HCT116 (cell line): Measurements from ENCODE around the gene MAGIX. TPM values are rescaled to one million over a fixed set of nuclear protein-coding genes. Genes with fewer than 3 reads are reported as not detected.

Experiments
- ATAC-seq: fragments of 200-7000 bp; cut with Tn5 transposase; 2 replicates; pipeline ENCODE4 v1.9.1; 2020; ENCODE audit warnings: mild to moderate bottlenecking, moderate library complexity
- BruUV-seq: library from RNA; stranded (reverse); fragments of 400-500 nt; replicated peaks from 2 replicates; lab custom pipeline; 2021; lab: Mats Ljungman, UMichigan
- CTCF ChIA-PET: fragments of 300-600 bp; sonication (Branson Sonifier 250); formaldehyde crosslinking; loops from one replicate; lab custom pipeline; 2021; ENCODE audit warnings: antibody characterized with exemption; lab: Charles Lee
- POLR2A ChIA-PET: fragments of 300-600, 350-600 bp; sonication (Branson Sonifier 250); formaldehyde crosslinking; loops from one replicate; lab custom pipeline; 2021; ENCODE audit warnings: antibody characterized with exemption; lab: Charles Lee
- RAD21 ChIA-PET, 2 experiments: fragments of 300-600 bp; sonication (Branson Sonifier 250); formaldehyde crosslinking; loops; one replicate each; lab custom pipeline; 2023; ENCODE audit warnings: low total read pairs in 2 of 2; ENCODE audit not compliant: uncharacterized antibody in 2 of 2, unreplicated experiment in 2 of 2, low non-redundant PET in 1 of 2; lab: Charles Lee
- DNase-seq: peaks from one replicate; pipeline ENCODE4 v3.0.0-alpha.2; 2010; ENCODE audit warnings: low read depth, low spot score
- H2AFZ ChIP-seq: fragments of 200-600 bp; shearing (Covaris generic), sonication (generic); 2 replicates; pipeline ENCODE4 v1.6.1; 2017; ENCODE audit warnings: low read depth, mixed run types, mixed read lengths, antibody characterized with exemption, low read length; ENCODE audit not compliant: poor library complexity, severe bottlenecking
- H3K27ac ChIP-seq: 2 replicates; pipeline ENCODE4 v1.5.1; 2012; ENCODE audit warnings: low read depth, low read length
- H3K27me3 ChIP-seq: fragments of 200-600 bp; sonication (generic); 2 replicates; pipeline ENCODE4 v1.6.1; 2016; ENCODE audit warnings: mixed run types, low read length, mixed read lengths; ENCODE audit not compliant: insufficient read depth
- H3K36me3 ChIP-seq, 2 experiments: fragments of 200-500 bp in 1 of 2; fragments of 200-600 bp in 1 of 2; sonication (Bioruptor generic) in 1 of 2; sonication (generic) in 1 of 2; 2 replicates each; pipeline versions ENCODE4 v1.5.1 to v1.6.1; 2014 to 2016; ENCODE audit warnings: low read length in 2 of 2, inconsistent platforms in 1 of 2, mixed read lengths in 1 of 2, mixed run types in 1 of 2; ENCODE audit not compliant: insufficient read depth in 2 of 2, control insufficient read depth in 1 of 2
- H3K4me1 ChIP-seq, 2 experiments: fragments of 200-600 bp in 1 of 2; sonication (generic) in 1 of 2; 2 replicates each; pipeline versions ENCODE4 v1.5.1 to v1.6.1; 2012 to 2017; ENCODE audit warnings: low read length in 2 of 2, inconsistent platforms in 1 of 2, mild to moderate bottlenecking in 1 of 2, mixed read lengths in 1 of 2, mixed run types in 1 of 2, moderate library complexity in 1 of 2; ENCODE audit not compliant: insufficient read depth in 2 of 2, control insufficient read depth in 1 of 2
- H3K4me2 ChIP-seq: fragments of 200-600 bp; sonication (generic); 2 replicates; pipeline ENCODE4 v1.6.1; 2017; ENCODE audit warnings: mixed run types, low read length, mixed read lengths
- H3K4me3 ChIP-seq, 2 experiments: fragments of 200-600 bp in 1 of 2; sonication (generic) in 1 of 2; replicated peaks in 1 of 2; 2 replicates each; pipeline ENCODE4 v1.5.1; 2011 to 2016; ENCODE audit warnings: low read length in 2 of 2, control low read depth in 1 of 2, low read depth in 1 of 2, mild to moderate bottlenecking in 1 of 2, mixed read lengths in 1 of 2, mixed run types in 1 of 2
- H3K79me2 ChIP-seq: fragments of 200-600 bp; sonication (generic); 2 replicates; pipeline ENCODE4 v1.6.1; 2017; ENCODE audit warnings: mild to moderate bottlenecking, mixed run types, low read length, moderate library complexity, mixed read lengths; ENCODE audit not compliant: insufficient read depth
- H3K9ac ChIP-seq: fragments of 200-600 bp; sonication (generic); 2 replicates; pipeline ENCODE4 v1.6.1; 2016; ENCODE audit warnings: low read length, mixed read lengths
- H3K9me2 ChIP-seq: fragments of 200-600 bp; sonication (generic), shearing (Covaris generic); 2 replicates; pipeline ENCODE4 v1.6.1; 2017; ENCODE audit warnings: mixed run types, mild to moderate bottlenecking, moderate library complexity; ENCODE audit not compliant: insufficient read depth
- H3K9me3 ChIP-seq, 2 experiments: fragments of 200-500 bp in 1 of 2; fragments of 200-600 bp in 1 of 2; sonication (Bioruptor generic) in 1 of 2; sonication (generic) in 1 of 2; 2 replicates each; pipeline ENCODE4 v1.6.1; 2014 to 2017; ENCODE audit warnings: low read length in 2 of 2, mixed read lengths in 2 of 2, inconsistent platforms in 1 of 2, low read depth in 1 of 2, mild to moderate bottlenecking in 1 of 2, mixed run types in 1 of 2, moderate library complexity in 1 of 2; ENCODE audit not compliant: control insufficient read depth in 1 of 2, insufficient read depth in 1 of 2
- H4K20me1 ChIP-seq: fragments of 200-600 bp; sonication (generic), shearing (Covaris generic); 2 replicates; pipeline ENCODE4 v1.6.1; 2017; ENCODE audit warnings: mixed run types, mild to moderate bottlenecking, moderate library complexity; ENCODE audit not compliant: insufficient read depth
- ELF1 ChIP-seq: IDR thresholded peaks from 2 replicates; pipeline ENCODE4 v1.6.1; 2012; ENCODE audit warnings: low read depth, borderline replicate concordance
- EZH2phosphoT487 ChIP-seq: fragments of 200-600 bp; IDR thresholded peaks from 2 replicates; pipeline ENCODE4 v1.6.1; 2018; ENCODE audit warnings: antibody characterized with exemption, borderline replicate concordance
- POLR2A ChIP-seq: IDR thresholded peaks from 2 replicates; pipeline ENCODE4 v1.7.0; 2011; ENCODE audit warnings: borderline replicate concordance; ENCODE audit not compliant: insufficient read depth, insufficient read length; ENCODE audit errors: extremely low read depth
- POLR2AphosphoS5 ChIP-seq: IDR thresholded peaks from 2 replicates; pipeline ENCODE4 v1.6.1; 2011; ENCODE audit warnings: mild to moderate bottlenecking, low read depth, low read length, moderate library complexity
- SP1 ChIP-seq: IDR thresholded peaks from 2 replicates; pipeline ENCODE4 v1.6.1; 2012; ENCODE audit warnings: low read depth
- SRF ChIP-seq: IDR thresholded peaks from 2 replicates; pipeline ENCODE4 v1.6.1; 2012; ENCODE audit warnings: low read depth
- ZBTB33 ChIP-seq: IDR thresholded peaks from 2 replicates; pipeline ENCODE4 v1.6.1; 2011; ENCODE audit warnings: mild to moderate bottlenecking, low read length, moderate library complexity; ENCODE audit not compliant: insufficient replicate concordance; ENCODE audit errors: extremely low read depth
- ZFX ChIP-seq: fragments of 450-650 bp; IDR thresholded peaks from 2 replicates; pipeline ENCODE4 v1.6.1; 2017
- intact Hi-C: fragments of 100-400 bp; cut with micrococcal nuclease; formaldehyde crosslinking; loops from 2 replicates; pipeline ENCODE4 v1.10.0; 2022
- total RNA-seq: library from RNA; stranded (reverse); gene quantifications from one replicate; pipeline ENCODE4 v1.2.1, GENCODE V29; 2021; ENCODE audit not compliant: unreplicated experiment

Gene MAGIX
- total RNA-seq, 1 experiment from 2014 or later = 2.6 TPM

- no peaks in the 10 kb centered on the region for H4K20me1 ChIP-seq
- BruUV-seq = TSS peak; percentile 38
- no peak overlapping the region for H2AFZ ChIP-seq
- H3K9ac ChIP-seq = peak overlapping the region; percentile 71
- ChIA-PET POLR2A (interaction anchor here (1.1 to 3.0 kb wide), 6 partner anchors 9 to 23 kb away, joined by 3 to 21 read pairs (median 8); no protein-coding TSS in a partner anchor), CTCF (interaction anchor here (0.9 to 2.6 kb wide), 6 partner anchors 11 to 26 kb away, joined by 3 to 20 read pairs (median 6); no protein-coding TSS in a partner anchor), RAD21 (interaction anchor here in 1 of 2 experiments (1.0 kb wide), 1 partner anchor 481 kb away, joined by 4 read pairs; no protein-coding TSS in a partner anchor)
- peak overlapping the region; percentile 95 for H3K27ac ChIP-seq
- peak overlapping the region; percentile 47 to 60 for H3K4me3 ChIP-seq
- no peaks in the 10 kb centered on the region for H3K9me2 ChIP-seq
- ATAC-seq = peak; percentile 33
- no peaks in the 10 kb centered on the region for H3K9me3 ChIP-seq
- H3K4me1 ChIP-seq = peaks cover 11 to 51% of the 10 kb centered on the region in 2 experiments
- DNase-seq = no peak
- intact Hi-C loops = loop anchor here (5.0 to 10.0 kb wide), 2 partner anchors 45 to 122 kb away; partner anchors contain the start of genes GPKOW and TFE3
- H3K27me3 ChIP-seq = no peaks in the 10 kb centered on the region
- peaks cover 4% of the 10 kb centered on the region; the same call in 1 of the 2 replicates for H3K79me2 ChIP-seq
- H3K4me2 ChIP-seq = peak overlapping the region; percentile 89
- no peaks in the 10 kb centered on the region for H3K36me3 ChIP-seq
- TF ChIP-seq ZFX = peak; percentile 28; the same call in 1 of the 2 replicates
- no peak for TF ChIP-seq SRF
- no peak for TF ChIP-seq ZBTB33
- TF ChIP-seq POLR2AphosphoS5 = peak; percentile 35; the same call in 1 of the 2 replicates
- TF ChIP-seq EZH2phosphoT487 = no peak
- TF ChIP-seq SP1 = no peak
- TF ChIP-seq ELF1 = no peak
- TF ChIP-seq POLR2A = peak; percentile 19
These were observed 4.6 kb downstream of the MAGIX start for GRCh38 chrX:49166914-49167739.
